NCI-H510A (cell line): Measurements from ENCODE around the gene CNNM2.
"Not testable (repeated sequence)": the region's sequence is repeated elsewhere in the genome, so short reads cannot be mapped to it uniquely, and the experiment has no call there.

Source experiments
- DNase-seq: peaks from one replicate; lab custom pipeline; 2025; lab: John Stamatoyannopoulos, UW

Gene CNNM2

GRCh38 chr10:102967123-102967522 is 49.0 kb downstream of the CNNM2 start:
- no peak for DNase-seq

DNA sequence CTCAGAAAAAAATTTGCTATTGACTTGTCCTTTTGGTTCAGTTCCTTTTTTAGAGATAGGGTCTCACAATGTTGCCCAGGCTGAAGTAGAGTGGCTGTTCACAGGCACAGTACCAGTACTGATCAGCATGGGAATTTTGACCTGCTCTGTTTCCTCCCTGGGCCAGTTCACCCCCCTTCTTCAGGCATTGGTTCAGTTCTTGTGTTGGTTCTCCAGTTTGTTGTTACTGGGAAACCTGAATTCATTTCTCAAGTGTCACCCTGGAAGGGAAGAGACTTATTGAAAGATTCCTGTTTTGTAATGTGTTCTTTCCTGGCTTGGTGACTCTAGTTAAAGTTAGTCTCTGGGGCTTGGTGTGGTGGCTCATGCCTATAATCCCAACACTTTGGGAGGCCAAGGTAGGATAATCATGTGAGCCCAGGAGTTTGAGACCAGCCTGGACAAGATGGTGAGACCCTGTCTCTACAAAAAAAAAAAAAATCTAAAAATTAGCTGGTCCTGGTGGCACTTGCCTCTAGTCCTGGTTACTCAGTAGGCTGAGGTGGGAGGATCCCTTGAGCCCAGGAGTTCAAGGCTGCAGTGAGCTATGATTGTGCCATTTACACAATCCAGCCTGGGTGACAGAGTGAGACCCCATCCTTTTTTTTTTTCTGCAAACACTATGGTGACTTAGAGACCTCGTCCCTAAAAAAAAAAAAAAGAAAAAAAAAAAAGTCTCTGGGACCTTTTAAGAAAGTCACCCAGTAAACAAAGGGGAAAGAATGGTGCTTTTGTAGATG is 52.7 kb downstream of the CNNM2 start:
- DNase-seq = no peak

GRCh38 chr10:102975483-102976379 is 57.6 kb downstream of the CNNM2 start:
- DNase-seq = no peak

DNA sequence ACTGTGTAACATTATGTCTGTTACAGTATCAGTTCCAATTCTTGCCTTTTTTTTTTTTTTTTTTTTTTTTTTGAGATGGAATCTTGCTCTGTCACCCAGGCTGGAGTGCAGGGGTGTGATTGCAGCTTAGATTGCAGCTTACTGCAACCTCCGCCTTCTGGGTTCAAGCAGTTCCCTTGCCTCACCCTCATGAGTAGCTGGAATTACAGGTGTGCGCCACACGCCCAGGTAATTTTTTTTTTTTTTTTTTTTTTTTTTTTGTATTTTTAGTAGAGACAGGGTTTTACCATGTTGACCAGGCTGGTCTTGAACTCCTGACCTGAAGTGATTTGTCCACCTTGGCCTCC is 58.3 kb downstream of the CNNM2 start:
- not testable (repeated sequence) for DNase-seq

GRCh38 chr10:102982296-102982695 is 64.2 kb downstream of the CNNM2 start:
- no peak for DNase-seq

DNA sequence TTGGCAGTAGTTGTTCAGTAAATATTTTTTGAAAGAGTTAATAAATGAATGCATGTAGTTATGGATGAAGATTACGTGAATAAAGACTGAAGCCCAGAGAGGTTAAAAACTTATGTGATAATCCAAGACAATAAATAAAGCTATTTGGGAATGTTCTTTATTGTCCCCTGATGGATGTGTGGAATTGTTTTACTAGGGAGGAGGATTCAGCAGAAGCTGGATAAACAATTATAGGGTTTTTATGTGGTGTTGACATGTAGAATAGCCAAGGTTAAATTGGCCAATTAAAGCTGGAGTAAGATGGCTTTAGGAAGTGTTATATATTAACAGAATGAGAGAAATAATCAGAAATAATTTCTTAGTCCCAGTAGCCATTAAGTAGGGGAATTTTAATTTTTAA is 66.0 kb downstream of the CNNM2 start:
- no peak for DNase-seq

GRCh38 chr10:102985811-102986210 is 67.7 kb downstream of the CNNM2 start:
- no peak for DNase-seq

DNA sequence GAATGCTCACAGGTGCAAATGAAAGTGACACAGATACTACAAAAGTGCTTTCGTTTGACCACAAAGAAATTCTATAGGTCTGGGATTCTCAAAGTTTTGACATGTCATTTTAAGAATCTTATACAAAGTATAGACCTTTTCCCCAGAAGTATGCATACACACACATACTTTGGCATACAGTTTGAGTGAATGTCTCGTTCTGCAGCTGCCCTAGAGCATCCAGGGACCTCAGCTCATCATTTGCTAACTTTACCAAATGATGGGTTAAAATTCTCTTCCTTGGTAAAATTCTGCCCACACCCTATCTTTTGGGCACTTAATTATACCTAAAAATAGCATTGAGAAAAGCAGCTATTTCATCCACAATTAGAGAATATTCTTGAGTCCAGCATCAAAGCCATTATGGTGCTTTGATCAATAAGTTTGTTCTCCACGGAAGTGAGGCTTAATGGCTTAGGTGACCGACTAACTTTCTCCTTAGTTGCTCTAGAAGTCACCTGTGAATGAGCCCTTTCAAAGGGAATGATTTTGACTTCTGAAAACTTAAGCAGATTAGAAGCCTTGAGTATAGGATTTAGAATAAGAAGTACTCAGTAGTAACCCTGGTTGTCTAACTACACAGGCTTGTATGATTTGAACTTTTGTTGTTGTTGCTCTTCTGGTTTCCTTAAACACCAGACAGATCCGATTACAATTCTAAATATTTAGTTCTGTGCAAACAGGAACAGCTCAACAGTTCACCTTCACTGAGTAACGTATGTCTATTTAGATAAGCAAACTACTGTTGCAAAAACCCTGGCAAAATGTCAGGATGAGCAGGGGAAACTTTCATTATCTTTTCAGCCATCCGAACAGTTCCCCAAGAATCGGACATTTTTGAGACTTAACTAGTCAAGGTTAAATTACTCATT is 70.6 kb downstream of the CNNM2 start:
- DNase-seq = no peak

- DNase-seq = no peak
Measured at GRCh38 chr10:102994531-102995295, 76.6 kb downstream of the CNNM2 start.

DNA sequence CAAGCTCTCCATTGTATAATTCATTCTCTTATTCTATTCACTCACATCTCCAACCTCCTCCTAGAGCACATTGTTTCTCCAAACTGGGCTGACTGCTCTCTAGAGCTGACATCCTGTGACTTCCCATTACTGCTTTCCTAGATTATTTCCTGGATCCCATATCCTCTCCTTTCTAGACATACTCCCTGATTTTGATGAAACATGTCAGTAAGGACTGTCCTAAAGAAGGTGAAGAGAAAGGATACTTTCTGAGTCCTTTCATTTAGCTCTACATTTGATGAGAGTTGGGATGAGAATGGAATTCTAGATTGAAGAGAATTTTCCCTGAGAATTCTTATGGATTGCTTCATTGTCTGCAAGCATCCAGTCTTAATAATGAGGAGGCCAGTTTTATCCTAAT is 78.8 kb downstream of the CNNM2 start:
- DNase-seq = no peak

DNA sequence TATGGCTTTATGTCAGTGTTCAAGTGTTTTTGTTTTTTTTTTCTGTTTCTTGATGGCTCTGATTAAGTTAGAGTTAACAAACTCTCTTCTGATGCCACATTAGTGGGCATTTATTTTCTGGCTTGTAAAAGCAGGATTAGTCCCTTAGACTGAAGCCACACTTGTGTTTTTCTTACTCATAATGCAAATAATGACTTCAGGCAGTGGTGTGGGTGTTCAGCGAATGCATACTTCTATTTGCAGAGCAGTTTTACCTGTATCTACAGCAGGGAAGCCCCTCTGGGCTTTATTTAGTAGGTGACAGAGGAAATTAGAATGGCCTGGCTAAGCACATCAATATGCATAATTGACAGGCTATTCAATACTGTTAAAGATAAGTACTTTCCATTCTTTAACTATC is 79.9 kb downstream of the CNNM2 start:
- no peak for DNase-seq

DNA sequence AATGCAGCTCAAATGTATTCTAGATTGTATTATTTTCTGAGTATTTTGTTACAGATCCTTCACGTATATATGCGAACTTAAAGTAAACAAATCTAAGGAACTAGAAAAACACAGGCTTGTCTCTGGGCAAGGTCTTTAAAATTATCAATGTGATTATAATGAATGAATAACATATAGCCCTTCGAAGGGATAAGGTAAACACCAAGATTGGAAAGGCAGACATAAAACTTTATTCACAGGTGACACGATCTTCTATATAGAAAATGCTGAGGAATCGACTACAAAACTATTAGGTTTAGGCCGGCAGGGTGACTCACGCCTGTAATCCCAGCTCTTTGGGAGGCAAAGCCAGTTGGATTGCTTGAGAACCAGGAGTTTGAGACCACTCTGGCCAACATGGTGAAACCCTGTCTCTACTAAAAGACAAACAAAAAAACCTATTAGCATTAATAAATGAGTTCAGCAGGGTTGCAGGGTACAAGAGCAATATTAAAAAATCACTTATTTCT is 80.4 kb downstream of the CNNM2 start:
- DNase-seq = no peak

DNA sequence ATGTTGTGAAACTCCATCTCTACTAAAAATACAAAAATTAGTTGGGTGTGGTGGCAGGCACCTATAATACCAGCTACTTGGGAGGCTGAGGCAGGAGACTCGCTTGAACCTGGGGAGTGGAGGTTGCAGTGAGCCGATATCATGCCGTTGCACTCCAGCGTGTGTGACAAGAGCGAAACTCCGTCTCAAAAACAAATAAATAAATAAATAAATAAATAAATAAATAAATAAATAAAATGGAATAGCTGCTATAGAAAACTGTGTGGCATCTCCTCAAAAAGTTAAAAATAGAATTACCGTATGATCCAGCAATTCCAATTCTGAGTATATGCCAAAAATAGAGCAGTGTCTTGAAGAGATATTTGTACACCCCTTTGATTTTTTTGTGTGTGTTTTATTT is 82.0 kb downstream of the CNNM2 start:
- DNase-seq = not testable (repeated sequence)

DNA sequence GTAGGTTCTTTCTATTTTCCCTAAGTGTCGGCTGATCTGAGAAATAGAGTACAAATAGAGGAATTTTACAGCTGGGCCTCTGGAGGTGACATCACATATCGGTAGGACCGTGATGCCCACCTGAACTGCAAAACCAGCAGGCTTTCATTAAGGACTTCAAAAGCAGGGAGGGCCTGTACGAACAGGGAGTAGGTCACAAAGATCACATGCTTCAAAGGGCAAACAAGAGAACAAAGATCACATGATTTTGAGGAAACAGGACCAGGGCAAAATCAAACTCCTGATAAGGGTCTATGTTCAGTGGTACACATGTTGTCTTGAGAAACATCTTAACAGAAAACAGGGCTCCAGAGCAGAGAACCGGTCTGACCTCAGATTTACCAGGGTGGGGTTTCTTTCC is 88.9 kb downstream of the CNNM2 start:
- no peak for DNase-seq

DNA sequence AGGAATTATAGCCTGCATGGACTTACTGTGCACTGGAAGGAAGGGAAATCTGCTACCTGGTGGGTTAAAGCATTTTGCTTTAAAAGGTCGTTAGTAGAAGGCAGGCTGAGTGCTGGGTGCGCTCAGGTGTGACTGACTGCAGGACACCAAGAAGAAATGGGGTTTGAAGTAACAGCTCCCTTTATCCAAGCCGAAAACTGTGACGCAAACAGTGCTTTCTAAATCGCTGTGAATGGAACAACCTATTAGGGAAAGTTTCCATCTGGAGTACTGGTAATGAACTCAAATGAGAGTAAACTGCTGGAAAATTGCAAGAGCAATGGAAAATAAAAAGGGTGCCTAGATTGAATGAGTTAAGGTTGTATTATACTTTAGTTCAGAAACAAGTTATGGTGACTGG is 95.3 kb downstream of the CNNM2 start:
- no peak for DNase-seq

DNA sequence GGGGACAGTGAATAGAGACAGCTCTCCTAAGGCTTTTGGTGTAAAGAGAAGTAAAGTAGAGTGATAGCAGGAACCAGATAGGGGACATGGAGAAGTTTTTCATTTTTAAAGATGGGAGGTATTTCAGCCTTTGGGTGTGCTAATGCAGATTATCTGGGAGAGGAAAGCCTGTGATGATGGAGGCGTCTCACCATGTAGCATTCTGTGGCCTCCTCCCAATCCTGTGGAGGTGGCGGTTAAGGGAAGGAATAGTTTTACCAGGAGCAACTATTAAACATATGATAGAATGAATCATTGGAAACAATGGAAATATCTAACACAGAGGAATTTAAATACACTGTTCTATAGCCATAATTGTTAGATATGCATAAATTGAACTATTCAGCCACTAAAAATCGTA is 101.3 kb downstream of the CNNM2 start:
- no peak for DNase-seq

- DNase-seq = no peak
Measured at GRCh38 chr10:103021150-103021899, 103.2 kb downstream of the CNNM2 start.

DNA sequence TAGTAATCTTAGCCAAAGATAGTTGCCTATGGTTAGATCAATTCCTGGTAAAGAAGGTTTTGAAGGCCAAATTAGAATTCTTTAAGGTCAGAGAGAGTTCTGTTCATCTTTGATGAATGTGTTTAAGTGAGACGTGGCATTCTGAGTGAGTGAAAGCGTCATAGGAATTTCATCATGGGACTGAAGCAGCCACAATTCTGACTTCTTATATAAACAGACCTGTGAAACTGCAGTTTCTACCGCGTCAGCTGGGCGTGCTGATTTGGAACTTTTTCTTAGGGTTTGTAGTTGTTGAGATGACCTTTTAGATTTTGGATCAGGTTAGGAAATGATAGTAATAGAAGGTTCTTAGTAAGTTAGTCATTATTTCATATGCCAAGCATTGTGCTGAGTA is 103.8 kb downstream of the CNNM2 start:
- no peak for DNase-seq

DNA sequence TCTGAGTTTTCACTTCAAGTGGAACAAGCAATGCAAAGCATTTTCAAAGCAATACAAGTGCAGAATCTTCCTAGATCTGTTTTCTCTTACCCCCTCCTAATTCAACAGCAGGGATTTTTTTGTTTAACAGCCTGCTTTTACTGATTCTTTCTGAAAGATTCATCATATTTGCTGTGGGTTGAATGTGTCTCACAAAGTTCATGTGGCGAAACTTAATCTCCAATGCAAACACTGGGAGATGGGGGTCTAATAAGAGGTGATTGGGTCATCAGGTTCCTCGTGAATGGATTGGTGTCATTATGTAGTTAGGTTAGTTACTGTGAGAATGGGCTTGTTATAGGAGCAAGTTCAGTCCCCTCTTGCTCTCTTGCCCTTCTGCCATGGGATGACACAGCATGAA is 107.6 kb downstream of the CNNM2 start:
- DNase-seq = no peak

GRCh38 chr10:103038570-103038969 is 120.5 kb downstream of the CNNM2 start:
- DNase-seq = no peak

GRCh38 chr10:103040418-103040817 is 122.3 kb downstream of the CNNM2 start:
- no peak for DNase-seq
